CD14-positive monocyte (primary cell): ENCODE results near the gene NSD1. TPM values are rescaled to one million over a fixed set of nuclear protein-coding genes. Genes with fewer than 3 reads are reported as not detected.
A peak's percentile ranks its signal among the peaks of the same experiment; 100 is the strongest.

ENCODE experiments used
- DNase-seq, 3 donors: peaks; one replicate each; pipeline ENCODE4 v3.0.0-alpha.2; 2011 to 2022
- H2AFZ ChIP-seq: 2 replicates; pipeline ENCODE4 v1.6.0; 2012; ENCODE audit warnings: mild to moderate bottlenecking, low read depth, low read length, inconsistent platforms; ENCODE audit not compliant: insufficient read depth, poor library complexity, severe bottlenecking
- H3K27ac ChIP-seq, 2 donors: 1 replicate in 1 of 2; 2 replicates in 1 of 2; pipeline ENCODE4 v1.5.1; 2012 to 2013; ENCODE audit warnings: low read length in 2 of 2, control low read depth in 1 of 2, inconsistent platforms in 1 of 2, low read depth in 1 of 2, mild to moderate bottlenecking in 1 of 2
- H3K27me3 ChIP-seq, 2 donors: one replicate each; pipeline versions ENCODE4 v1.6.0 to v1.6.1; 2011 to 2013; ENCODE audit warnings: low read length in 2 of 2; ENCODE audit not compliant: control insufficient read depth in 2 of 2, insufficient read depth in 2 of 2
- H3K36me3 ChIP-seq, 2 donors: replicated peaks in 1 of 2; 1 replicate in 1 of 2; 2 replicates in 1 of 2; pipeline versions ENCODE4 v1.5.1 to v1.6.1; 2012 to 2013; ENCODE audit warnings: low read length in 2 of 2, control low read depth in 1 of 2, inconsistent platforms in 1 of 2, mild to moderate bottlenecking in 1 of 2; ENCODE audit not compliant: insufficient read depth in 2 of 2, control insufficient read depth in 1 of 2
- H3K4me1 ChIP-seq, 2 donors: 1 replicate in 1 of 2; 2 replicates in 1 of 2; pipeline versions ENCODE4 v1.5.1 to v1.6.1; 2012 to 2013; ENCODE audit warnings: low read length in 2 of 2, control low read depth in 1 of 2, inconsistent platforms in 1 of 2, mild to moderate bottlenecking in 1 of 2, moderate library complexity in 1 of 2; ENCODE audit not compliant: insufficient read depth in 2 of 2, control insufficient read depth in 1 of 2
- H3K4me2 ChIP-seq: replicated peaks from 2 replicates; pipeline ENCODE3; 2012; ENCODE audit warnings: low read length, moderate library complexity, mild to moderate bottlenecking; ENCODE audit not compliant: poor library complexity, severe bottlenecking; ENCODE audit errors: extremely low read depth
- H3K4me3 ChIP-seq, 3 experiments: fragments of 200-600 bp in 1 of 3; sonication (generic) in 1 of 3; replicated peaks in 1 of 3; 1 replicate in 2 of 3; 2 replicates in 1 of 3; pipeline ENCODE4 v1.5.1; 2011 to 2013; ENCODE audit warnings: low read length in 3 of 3, mild to moderate bottlenecking in 3 of 3, control low read depth in 2 of 3, low read depth in 2 of 3, inconsistent platforms in 1 of 3, moderate library complexity in 1 of 3
- H3K79me2 ChIP-seq: 2 replicates; pipeline ENCODE4 v1.6.0; 2012; ENCODE audit warnings: mild to moderate bottlenecking, control low read depth, inconsistent platforms, low read length, moderate library complexity; ENCODE audit not compliant: insufficient read depth
- H3K9ac ChIP-seq: 2 replicates; pipeline ENCODE4 v1.6.0; 2017; ENCODE audit warnings: low read length, mild to moderate bottlenecking; ENCODE audit not compliant: insufficient read depth, poor library complexity, severe bottlenecking
- H3K9me3 ChIP-seq, 2 donors: replicated peaks in 1 of 2; 1 replicate in 1 of 2; 2 replicates in 1 of 2; pipeline versions ENCODE4 v1.5.1 to v1.6.1; 2012 to 2013; ENCODE audit warnings: low read length in 2 of 2, control low read depth in 1 of 2; ENCODE audit not compliant: control insufficient read depth in 1 of 2, insufficient read depth in 1 of 2
- H4K20me1 ChIP-seq: 2 replicates; pipeline ENCODE4 v1.6.0; 2012; ENCODE audit warnings: mild to moderate bottlenecking, low read length, control low read depth, moderate library complexity; ENCODE audit not compliant: insufficient read depth
- H3K27ac Mint-ChIP-seq, 7 donors: one replicate each; pipeline ENCODE4 v1.8.0; 2020; ENCODE audit warnings: mild to moderate bottlenecking in 7 of 7, mixed read lengths in 7 of 7, moderate library complexity in 6 of 7, inconsistent platforms in 2 of 7
- H3K27me3 Mint-ChIP-seq, 3 donors: one replicate each; pipeline ENCODE4 v1.8.0; 2021 to 2022; ENCODE audit warnings: low read depth in 3 of 3, mild to moderate bottlenecking in 3 of 3, mixed read lengths in 3 of 3, moderate library complexity in 3 of 3, inconsistent platforms in 1 of 3
- H3K36me3 Mint-ChIP-seq, 2 donors: one replicate each; pipeline ENCODE4 v1.8.0; 2020; ENCODE audit warnings: mixed read lengths in 2 of 2, inconsistent platforms in 1 of 2, mild to moderate bottlenecking in 1 of 2
- H3K4me1 Mint-ChIP-seq: one replicate; pipeline ENCODE4 v1.8.0; 2020; ENCODE audit warnings: mild to moderate bottlenecking, mixed read lengths
- H3K4me3 Mint-ChIP-seq, 2 donors: one replicate each; pipeline ENCODE4 v1.8.0; 2020; ENCODE audit warnings: mild to moderate bottlenecking in 2 of 2, mixed read lengths in 2 of 2, moderate library complexity in 1 of 2
- H3K9me3 Mint-ChIP-seq, 7 donors: one replicate each; pipeline ENCODE4 v1.8.0; 2020 to 2022; ENCODE audit warnings: mixed read lengths in 7 of 7, mild to moderate bottlenecking in 6 of 7, moderate library complexity in 6 of 7, inconsistent platforms in 2 of 7
- CTCF ChIP-seq: fragments of 200-600 bp; IDR thresholded peaks from one replicate; pipeline ENCODE4 v1.8.0; 2022; ENCODE audit warnings: antibody characterized with exemption, mild to moderate bottlenecking
- WGBS: methylation state at CpG from one replicate; pipeline ENCODE4 v1.1.5; 2013; ENCODE audit warnings: missing lambda C conversion rate; ENCODE audit not compliant: insufficient coverage; 5-methylcytosine and 5-hydroxymethylcytosine counted together
- intact Hi-C, 2 donors: fragments of 100-400 bp; cut with micrococcal nuclease; formaldehyde crosslinking; loops; one replicate each; pipeline versions ENCODE4 v1.15.0 to v1.15.1; 2023
- polyA plus RNA-seq, 3 donors: library from polyadenylated mRNA; depleted of rRNA in 1 of 3; unstranded in 2 of 3; stranded (reverse) in 1 of 3; fragments of 300-500 nt in 2 of 3; fragments of >200 nt in 1 of 3; fragmentation: Illumina TruSeq in 2 of 3; gene quantifications; 1 replicate in 2 of 3; 2 replicates in 1 of 3; pipeline ENCODE4 v1.2.3, GENCODE V29; 2012 to 2021

The NSD1 gene
- polyA plus RNA-seq, 3 donors, result 12.6 to 31.9 (median 19.0) TPM

GRCh38 chr5:177126771-177127170 lies 6.8 kb upstream of the NSD1 start:
- Histone ChIP-seq H4K20me1 (no peaks in the 10 kb centered on the region), H3K27ac (no peak overlapping the region), H3K9me3 (no peaks in the 10 kb centered on the region), H3K4me1 (peaks cover 15% of the 10 kb centered on the region in 2 donors), H3K27me3 (no peaks in the 10 kb centered on the region), H3K36me3 (no peaks in the 10 kb centered on the region), H3K4me3 (no peak overlapping the region), H3K79me2 (no peaks in the 10 kb centered on the region), H3K9ac (no peak overlapping the region), H2AFZ (no peak overlapping the region), H3K4me2 (no peak overlapping the region)
- TF ChIP-seq CTCF, result no peak
- intact Hi-C loops, result no loop called here
- Mint-ChIP-seq H3K4me1 (peaks cover 28% of the 10 kb centered on the region), H3K36me3 (no peaks in the 10 kb centered on the region), H3K27ac (no peak overlapping the region), H3K27me3 (peaks cover 0 to 2% (median 1%) of the 10 kb centered on the region in 3 donors), H3K9me3 (peaks cover 0 to 2% (median 0%) of the 10 kb centered on the region in 7 donors), H3K4me3 (no peak overlapping the region)
- WGBS, result no CpG with 5 or more reads among the region's 1 CpG
- DNase-seq, result no peak

GRCh38 chr5:177128551-177128981 lies 5.0 kb upstream of the NSD1 start:
- H3K79me2 ChIP-seq, result no peaks in the 10 kb centered on the region
- H3K27ac Mint-ChIP-seq, result peak overlapping the region in 6 of 7 donors; percentile 53 to 80 (median 76)
- intact Hi-C loops, result no loop called here
- H3K9me3 ChIP-seq, result no peaks in the 10 kb centered on the region
- no peaks in the 10 kb centered on the region for H3K36me3 Mint-ChIP-seq
- H3K4me3 ChIP-seq, result no peak overlapping the region
- DNase-seq, result peak in 2 of 3 donors; percentile 21 to 30
- H3K4me1 Mint-ChIP-seq, result peaks cover 28% of the 10 kb centered on the region
- peak overlapping the region; percentile 66 for H2AFZ ChIP-seq
- H3K4me1 ChIP-seq, result peaks cover 20 to 31% of the 10 kb centered on the region in 2 donors
- H3K27me3 ChIP-seq, result no peaks in the 10 kb centered on the region
- WGBS, result no CpG with 5 or more reads among the region's 4 CpGs
- H4K20me1 ChIP-seq, result no peaks in the 10 kb centered on the region
- peaks cover 0 to 1% (median under 1%) of the 10 kb centered on the region in 3 donors for H3K27me3 Mint-ChIP-seq
- H3K9me3 Mint-ChIP-seq, result peaks cover 0 to 2% (median 0%) of the 10 kb centered on the region in 7 donors
- peak overlapping the region; percentile 46 to 51 for H3K27ac ChIP-seq
- no peak for TF ChIP-seq CTCF
- peak overlapping the region in 1 of 2 donors; percentile 5 for H3K4me3 Mint-ChIP-seq
- H3K4me2 ChIP-seq, result no peak overlapping the region
- H3K9ac ChIP-seq, result no peak overlapping the region
- H3K36me3 ChIP-seq, result no peaks in the 10 kb centered on the region
